Gastrocnemius medialis (tissue), 4 donors: ENCODE data around the gene C1orf174. TPM values are rescaled to one million over a fixed set of nuclear protein-coding genes. Genes with fewer than 3 reads are reported as not detected.

ENCODE experiments used
- ATAC-seq, 2 donors: fragments of 150-250 bp; one replicate each; pipeline ENCODE4 v1.9.1; 2016
- DNase-seq, 2 donors: peaks; one replicate each; pipeline ENCODE4 v3.0.0-alpha.2; 2019
- H3K27ac ChIP-seq, 4 donors: fragments of 200-600 bp; sonication (generic); 1 replicate in 1 of 4; 2 replicates in 3 of 4; pipeline ENCODE4 v1.5.1; 2016 to 2018; ENCODE audit warnings: mild to moderate bottlenecking in 2 of 4, moderate library complexity in 1 of 4
- H3K27me3 ChIP-seq, 3 donors: fragments of 200-600 bp; sonication (generic) in 2 of 3; 1 replicate in 1 of 3; 2 replicates in 2 of 3; pipeline versions ENCODE4 v1.5.1 to v1.6.0; 2016 to 2019; ENCODE audit warnings: mild to moderate bottlenecking in 1 of 3, moderate library complexity in 1 of 3
- H3K36me3 ChIP-seq, 2 donors: fragments of 200-600 bp; sonication (generic) in 1 of 2; one replicate each; pipeline ENCODE4 v1.5.1; 2017 to 2018
- H3K4me1 ChIP-seq, 2 donors: fragments of 200-600 bp; sonication (generic) in 1 of 2; one replicate each; pipeline ENCODE4 v1.5.1; 2016 to 2017; ENCODE audit warnings: mild to moderate bottlenecking in 2 of 2
- H3K4me3 ChIP-seq, 4 donors: fragments of 200-600 bp; sonication (generic) in 3 of 4; 1 replicate in 1 of 4; 2 replicates in 3 of 4; pipeline ENCODE4 v1.5.1; 2016 to 2019; ENCODE audit warnings: mild to moderate bottlenecking in 2 of 4
- H3K9me3 ChIP-seq, 3 donors: fragments of 200-600 bp; sonication (generic) in 2 of 3; 1 replicate in 1 of 3; 2 replicates in 2 of 3; pipeline ENCODE4 v1.5.1; 2016 to 2019
- CTCF ChIP-seq, 5 experiments: fragments of 450-650 bp in 3 of 5; fragments of 200-600 bp in 2 of 5; sonication (generic) in 2 of 5; IDR thresholded peaks in 4 of 5; conservative IDR thresholded peaks in 1 of 5; 1 replicate in 4 of 5; 2 replicates in 1 of 5; pipeline ENCODE4 v1.5.1; 2016 to 2019; ENCODE audit warnings: antibody characterized with exemption in 5 of 5, mild to moderate bottlenecking in 3 of 5, moderate library complexity in 3 of 5
- POLR2A ChIP-seq, 2 donors: fragments of 450-650 bp; IDR thresholded peaks; one replicate each; pipeline ENCODE4 v1.6.1; 2017; ENCODE audit warnings: antibody characterized with exemption in 2 of 2, mild to moderate bottlenecking in 2 of 2, moderate library complexity in 2 of 2
- in situ Hi-C, 4 donors: fragments of 200-750 bp; cut with MboI; loops; one replicate each; pipeline versions ENCODE4 v1.15.0 to v1.8.0; 2017; ENCODE audit warnings: low sequenced_read_pairs in 4 of 4
- intact Hi-C: fragments of 100-400 bp; cut with DNase I; formaldehyde crosslinking; loops from one replicate; pipeline ENCODE4 v1.15.1; 2023; ENCODE audit warnings: low total_unique reads
- total RNA-seq, 4 donors: library from RNA; depleted of rRNA; stranded (reverse); fragments of >200 nt; gene quantifications; one replicate each; pipeline versions ENCODE4 v1.1.0 to v1.2.3, GENCODE V29; 2016

C1orf174 gene
- total RNA-seq, 4 donors from 2014 or later: 10.1 to 28.5 (median 13.5) TPM

GRCh38 chr1:3879787-3880428 lies 20.2 kb downstream of the C1orf174 start:
- Histone ChIP-seq H3K9me3 (peaks cover 0 to 6% (median 4%) of the 10 kb centered on the region in 3 donors), H3K27me3 (no peaks in the 10 kb centered on the region), H3K4me1 (no peaks in the 10 kb centered on the region), H3K4me3 (no peak overlapping the region), H3K27ac (no peak overlapping the region), H3K36me3 (peaks cover 0 to 59% of the 10 kb centered on the region in 2 donors)
- no peak for TF ChIP-seq CTCF (IDR thresholded peaks at IDR 0.05 in 4 of 5, conservative IDR thresholded peaks at IDR 0.05 in 1 of 5)
- no peak for TF ChIP-seq POLR2A (IDR thresholded peaks at IDR 0.05)
- in situ Hi-C loops: loop anchor here in 1 of 4 donors (25.0 kb wide), 1 partner anchor 93 kb away; the partner anchor contains the start of gene LRRC47
- no peak for ATAC-seq
- no peak for DNase-seq
- intact Hi-C loops: no loop called here

GRCh38 chr1:3879099-3879498 lies 21.0 kb downstream of the C1orf174 start:
- H3K27ac ChIP-seq: no peak overlapping the region
- intact Hi-C loops (no loop called here), in situ Hi-C loops (loop anchor here in 1 of 4 donors (25.0 kb wide), 1 partner anchor 92 kb away; the partner anchor contains the start of gene LRRC47)
- H3K4me3 ChIP-seq: no peak overlapping the region
- H3K27me3 ChIP-seq: no peaks in the 10 kb centered on the region
- H3K4me1 ChIP-seq: no peaks in the 10 kb centered on the region
- DNase-seq (no peak), ATAC-seq (no peak)
- TF ChIP-seq CTCF (IDR thresholded peaks at IDR 0.05 in 4 of 5, conservative IDR thresholded peaks at IDR 0.05 in 1 of 5): no peak
- no peak for TF ChIP-seq POLR2A (IDR thresholded peaks at IDR 0.05)
- peaks cover 0 to 57% of the 10 kb centered on the region in 2 donors for H3K36me3 ChIP-seq
- peaks cover 0 to 6% (median 4%) of the 10 kb centered on the region in 3 donors for H3K9me3 ChIP-seq

- intact Hi-C loops: no loop called here
- no peak for ATAC-seq
- peaks cover 0 to 67% of the 10 kb centered on the region in 2 donors for H3K36me3 ChIP-seq
- in situ Hi-C loops: loop anchor here in 1 of 4 donors (25.0 kb wide), 1 partner anchor 89 kb away; the partner anchor contains the start of gene LRRC47
- H3K4me3 ChIP-seq: no peak overlapping the region
- H3K4me1 ChIP-seq: no peaks in the 10 kb centered on the region
- TF ChIP-seq CTCF (IDR thresholded peaks at IDR 0.05 in 4 of 5, conservative IDR thresholded peaks at IDR 0.05 in 1 of 5) (no peak), POLR2A (IDR thresholded peaks at IDR 0.05) (no peak)
- no peak overlapping the region for H3K27ac ChIP-seq
- peaks cover 0 to 6% (median 4%) of the 10 kb centered on the region in 3 donors for H3K9me3 ChIP-seq
- no peak for DNase-seq
- no peaks in the 10 kb centered on the region for H3K27me3 ChIP-seq
Measured at GRCh38 chr1:3876716-3877115, 23.4 kb downstream of the C1orf174 start.

GRCh38 chr1:3874736-3875135 lies 25.3 kb downstream of the C1orf174 start:
- peaks cover 0 to 74% of the 10 kb centered on the region in 2 donors for H3K36me3 ChIP-seq
- no peaks in the 10 kb centered on the region for H3K4me1 ChIP-seq
- H3K27me3 ChIP-seq: no peaks in the 10 kb centered on the region
- TF ChIP-seq CTCF (IDR thresholded peaks at IDR 0.05 in 4 of 5, conservative IDR thresholded peaks at IDR 0.05 in 1 of 5) (no peak), POLR2A (IDR thresholded peaks at IDR 0.05) (no peak)
- DNase-seq (no peak), ATAC-seq (no peak)
- in situ Hi-C loops: loop anchor here in 1 of 4 donors (25.0 kb wide), 1 partner anchor 87 kb away; the partner anchor contains the start of gene LRRC47
- H3K27ac ChIP-seq: no peak overlapping the region
- peaks cover 0 to 6% (median 4%) of the 10 kb centered on the region in 3 donors for H3K9me3 ChIP-seq
- intact Hi-C loops: no loop called here
- H3K4me3 ChIP-seq: no peak overlapping the region
